Lower leg skin (tissue), 3 donors: ENCODE measurements around the gene ELF3.
"Not testable (repeated sequence)": the region's sequence is repeated elsewhere in the genome, so short reads cannot be mapped to it uniquely, and the experiment has no call there.

ENCODE experiments used
- POLR2A ChIP-seq, 2 donors: fragments of 450-650 bp; IDR thresholded peaks; one replicate each; pipeline ENCODE4 v1.6.1; 2016 to 2017; ENCODE audit warnings: antibody characterized with exemption in 2 of 2, mild to moderate bottlenecking in 1 of 2, moderate library complexity in 1 of 2
- TF ChIP-seq, protein P1 (sequence below), 3 donors: fragments of 450-650 bp; IDR thresholded peaks; one replicate each; pipeline ENCODE4 v1.5.1; 2016; ENCODE audit warnings: antibody characterized with exemption in 3 of 3, mild to moderate bottlenecking in 3 of 3, moderate library complexity in 2 of 3

- not testable (repeated sequence) for TF ChIP-seq POLR2A (IDR thresholded peaks at IDR 0.05)
- TF ChIP-seq, protein P1, sequence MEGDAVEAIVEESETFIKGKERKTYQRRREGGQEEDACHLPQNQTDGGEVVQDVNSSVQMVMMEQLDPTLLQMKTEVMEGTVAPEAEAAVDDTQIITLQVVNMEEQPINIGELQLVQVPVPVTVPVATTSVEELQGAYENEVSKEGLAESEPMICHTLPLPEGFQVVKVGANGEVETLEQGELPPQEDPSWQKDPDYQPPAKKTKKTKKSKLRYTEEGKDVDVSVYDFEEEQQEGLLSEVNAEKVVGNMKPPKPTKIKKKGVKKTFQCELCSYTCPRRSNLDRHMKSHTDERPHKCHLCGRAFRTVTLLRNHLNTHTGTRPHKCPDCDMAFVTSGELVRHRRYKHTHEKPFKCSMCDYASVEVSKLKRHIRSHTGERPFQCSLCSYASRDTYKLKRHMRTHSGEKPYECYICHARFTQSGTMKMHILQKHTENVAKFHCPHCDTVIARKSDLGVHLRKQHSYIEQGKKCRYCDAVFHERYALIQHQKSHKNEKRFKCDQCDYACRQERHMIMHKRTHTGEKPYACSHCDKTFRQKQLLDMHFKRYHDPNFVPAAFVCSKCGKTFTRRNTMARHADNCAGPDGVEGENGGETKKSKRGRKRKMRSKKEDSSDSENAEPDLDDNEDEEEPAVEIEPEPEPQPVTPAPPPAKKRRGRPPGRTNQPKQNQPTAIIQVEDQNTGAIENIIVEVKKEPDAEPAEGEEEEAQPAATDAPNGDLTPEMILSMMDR (IDR thresholded peaks at IDR 0.05), result not testable (repeated sequence)
These were observed 48.0 kb upstream of the ELF3 start for GRCh38 chr1:201962382-201962781.
